ENCODE measurements around the gene AP2A2.
"Not testable (repeated sequence)": the region's sequence is repeated elsewhere in the genome, so short reads cannot be mapped to it uniquely, and the experiment has no call there.

Gene AP2A2

GRCh38 chr11:951507-951906 lies 25.8 kb downstream of the AP2A2 start:
- H3K9me3 ChIP-seq (ENCODE audit: control insufficient read depth, insufficient read depth, low read length), result no peaks in the 10 kb centered on the region
- H3K4me1 ChIP-seq (ENCODE audit: control insufficient read depth, insufficient read depth, low read length), result peaks cover 16% of the 10 kb centered on the region
- H3K36me3 ChIP-seq (ENCODE audit: control insufficient read depth, insufficient read depth, low read length), result no peaks in the 10 kb centered on the region
- no peak overlapping the region for H3K9ac ChIP-seq (ENCODE audit: low read depth, low read length)
- no peaks in the 10 kb centered on the region for H3K27me3 ChIP-seq (ENCODE audit: control insufficient read depth, insufficient read depth, low read length)
- no peak overlapping the region for H3K4me3 ChIP-seq (ENCODE audit: low read depth, low read length)

GRCh38 chr11:952406-953385 lies 27.0 kb downstream of the AP2A2 start:
- H3K4me1 ChIP-seq (ENCODE audit: control insufficient read depth, insufficient read depth, low read length), result peaks cover 19% of the 10 kb centered on the region
- peaks cover 6% of the 10 kb centered on the region for H3K36me3 ChIP-seq (ENCODE audit: control insufficient read depth, insufficient read depth, low read length)
- H3K4me3 ChIP-seq (ENCODE audit: low read depth, low read length), result no peak overlapping the region
- no peaks in the 10 kb centered on the region for H3K9me3 ChIP-seq (ENCODE audit: control insufficient read depth, insufficient read depth, low read length)
- no peaks in the 10 kb centered on the region for H3K27me3 ChIP-seq (ENCODE audit: control insufficient read depth, insufficient read depth, low read length)
- no peak overlapping the region for H3K9ac ChIP-seq (ENCODE audit: low read depth, low read length)

- peaks cover 19% of the 10 kb centered on the region for H3K4me1 ChIP-seq (ENCODE audit: control insufficient read depth, insufficient read depth, low read length)
- no peaks in the 10 kb centered on the region for H3K9me3 ChIP-seq (ENCODE audit: control insufficient read depth, insufficient read depth, low read length)
- no peak overlapping the region for H3K9ac ChIP-seq (ENCODE audit: low read depth, low read length)
- peaks cover 6% of the 10 kb centered on the region for H3K36me3 ChIP-seq (ENCODE audit: control insufficient read depth, insufficient read depth, low read length)
- H3K4me3 ChIP-seq (ENCODE audit: low read depth, low read length), result no peak overlapping the region
- H3K27me3 ChIP-seq (ENCODE audit: control insufficient read depth, insufficient read depth, low read length), result no peaks in the 10 kb centered on the region
These were observed 27.8 kb downstream of the AP2A2 start for GRCh38 chr11:953512-953911.

GRCh38 chr11:954392-955153 lies 28.9 kb downstream of the AP2A2 start:
- Histone ChIP-seq H3K4me1 (ENCODE audit: control insufficient read depth, insufficient read depth, low read length) (peaks cover 19% of the 10 kb centered on the region), H3K4me3 (ENCODE audit: low read depth, low read length) (no peak overlapping the region), H3K9me3 (ENCODE audit: control insufficient read depth, insufficient read depth, low read length) (no peaks in the 10 kb centered on the region), H3K27me3 (ENCODE audit: control insufficient read depth, insufficient read depth, low read length) (no peaks in the 10 kb centered on the region), H3K9ac (ENCODE audit: low read depth, low read length) (no peak overlapping the region), H3K36me3 (ENCODE audit: control insufficient read depth, insufficient read depth, low read length) (peaks cover 6% of the 10 kb centered on the region)

GRCh38 chr11:955154-956063 lies 29.7 kb downstream of the AP2A2 start:
- no peak overlapping the region for H3K9ac ChIP-seq (ENCODE audit: low read depth, low read length)

GRCh38 chr11:957212-957920 lies 31.7 kb downstream of the AP2A2 start:
- H3K36me3 ChIP-seq (ENCODE audit: control insufficient read depth, insufficient read depth, low read length), result peaks cover 18% of the 10 kb centered on the region
- H3K9ac ChIP-seq (ENCODE audit: low read depth, low read length), result no peak overlapping the region
- no peak overlapping the region for H3K4me3 ChIP-seq (ENCODE audit: low read depth, low read length)
- H3K27me3 ChIP-seq (ENCODE audit: control insufficient read depth, insufficient read depth, low read length), result no peaks in the 10 kb centered on the region
- H3K9me3 ChIP-seq (ENCODE audit: control insufficient read depth, insufficient read depth, low read length), result no peaks in the 10 kb centered on the region
- peaks cover 15% of the 10 kb centered on the region for H3K4me1 ChIP-seq (ENCODE audit: control insufficient read depth, insufficient read depth, low read length)

More at GRCh38 chr11:955154-956063, 29.7 kb downstream of the AP2A2 start:
- Histone ChIP-seq H3K4me3 (ENCODE audit: low read depth, low read length) (no peak overlapping the region), H3K36me3 (ENCODE audit: control insufficient read depth, insufficient read depth, low read length) (peaks cover 12% of the 10 kb centered on the region), H3K9me3 (ENCODE audit: control insufficient read depth, insufficient read depth, low read length) (no peaks in the 10 kb centered on the region), H3K4me1 (ENCODE audit: control insufficient read depth, insufficient read depth, low read length) (peaks cover 17% of the 10 kb centered on the region), H3K27me3 (ENCODE audit: control insufficient read depth, insufficient read depth, low read length) (no peaks in the 10 kb centered on the region)

GRCh38 chr11:958101-958500 lies 32.4 kb downstream of the AP2A2 start:
- H3K4me3 ChIP-seq (ENCODE audit: low read depth, low read length), result no peak overlapping the region
- H3K4me1 ChIP-seq (ENCODE audit: control insufficient read depth, insufficient read depth, low read length), result peaks cover 11% of the 10 kb centered on the region
- H3K9me3 ChIP-seq (ENCODE audit: control insufficient read depth, insufficient read depth, low read length), result no peaks in the 10 kb centered on the region
- peaks cover 19% of the 10 kb centered on the region for H3K36me3 ChIP-seq (ENCODE audit: control insufficient read depth, insufficient read depth, low read length)
- no peaks in the 10 kb centered on the region for H3K27me3 ChIP-seq (ENCODE audit: control insufficient read depth, insufficient read depth, low read length)
- H3K9ac ChIP-seq (ENCODE audit: low read depth, low read length), result no peak overlapping the region

GRCh38 chr11:959027-959426 lies 33.4 kb downstream of the AP2A2 start:
- H3K9ac ChIP-seq (ENCODE audit: low read depth, low read length), result no peak overlapping the region
- H3K4me1 ChIP-seq (ENCODE audit: control insufficient read depth, insufficient read depth, low read length), result peaks cover 11% of the 10 kb centered on the region
- H3K9me3 ChIP-seq (ENCODE audit: control insufficient read depth, insufficient read depth, low read length), result no peaks in the 10 kb centered on the region
- no peaks in the 10 kb centered on the region for H3K27me3 ChIP-seq (ENCODE audit: control insufficient read depth, insufficient read depth, low read length)
- H3K36me3 ChIP-seq (ENCODE audit: control insufficient read depth, insufficient read depth, low read length), result peaks cover 24% of the 10 kb centered on the region
- H3K4me3 ChIP-seq (ENCODE audit: low read depth, low read length), result no peak overlapping the region

GRCh38 chr11:959608-960007 lies 33.9 kb downstream of the AP2A2 start:
- Histone ChIP-seq H3K9ac (ENCODE audit: low read depth, low read length) (no peak overlapping the region), H3K4me3 (ENCODE audit: low read depth, low read length) (no peak overlapping the region), H3K4me1 (ENCODE audit: control insufficient read depth, insufficient read depth, low read length) (peaks cover 11% of the 10 kb centered on the region), H3K9me3 (ENCODE audit: control insufficient read depth, insufficient read depth, low read length) (no peaks in the 10 kb centered on the region), H3K36me3 (ENCODE audit: control insufficient read depth, insufficient read depth, low read length) (peaks cover 24% of the 10 kb centered on the region), H3K27me3 (ENCODE audit: control insufficient read depth, insufficient read depth, low read length) (no peaks in the 10 kb centered on the region)

- H3K36me3 ChIP-seq (ENCODE audit: control insufficient read depth, insufficient read depth, low read length), result peaks cover 32% of the 10 kb centered on the region
These were observed 35.7 kb downstream of the AP2A2 start for GRCh38 chr11:961310-961920.

More at GRCh38 chr11:961310-961920, 35.7 kb downstream of the AP2A2 start:
- not testable (repeated sequence) for H3K4me3 ChIP-seq (ENCODE audit: low read depth, low read length); H3K9me3 ChIP-seq (ENCODE audit: control insufficient read depth, insufficient read depth, low read length); H3K27me3 ChIP-seq (ENCODE audit: control insufficient read depth, insufficient read depth, low read length); H3K9ac ChIP-seq (ENCODE audit: low read depth, low read length); H3K4me1 ChIP-seq (ENCODE audit: control insufficient read depth, insufficient read depth, low read length)

Measured in iPS-15b (cell line).